PC-3 (cell line): Measurements from ENCODE around the gene FRAT1. TPM values are rescaled to one million over a fixed set of nuclear protein-coding genes. Genes with fewer than 3 reads are reported as not detected.

Source experiments
- ATAC-seq: fragments of 200-7000 bp; cut with Tn5 transposase; 2 replicates; pipeline ENCODE4 v1.9.1; 2020; ENCODE audit warnings: mild to moderate bottlenecking, moderate library complexity
- BruUV-seq: library from RNA; stranded (reverse); fragments of 400-500 nt; replicated peaks from 2 replicates; lab custom pipeline; 2021; lab: Mats Ljungman, UMichigan
- CTCF ChIA-PET: fragments of 300-600 bp; sonication (Branson Sonifier 250); formaldehyde crosslinking; loops from one replicate; lab custom pipeline; 2022; ENCODE audit warnings: antibody characterized with exemption; lab: Charles Lee
- POLR2A ChIA-PET: fragments of 300-600 bp; sonication (Branson Sonifier 250); formaldehyde crosslinking; loops from one replicate; lab custom pipeline; 2022; ENCODE audit warnings: antibody characterized with exemption; ENCODE audit not compliant: unreplicated experiment; lab: Charles Lee
- DNase-seq: peaks from one replicate; pipeline ENCODE4 v3.0.0-alpha.2; 2015
- H2AFZ ChIP-seq: fragments of 300-600 bp; sonication (generic); 2 replicates; pipeline ENCODE4 v1.6.0; 2016; ENCODE audit warnings: antibody characterized with exemption, low read length
- H3F3A ChIP-seq: fragments of 300-600 bp; sonication (generic); one replicate; pipeline ENCODE4 v1.6.0; 2017; ENCODE audit warnings: antibody characterized with exemption, low read length, control low read depth, mild to moderate bottlenecking; ENCODE audit not compliant: unreplicated experiment
- H3K27ac ChIP-seq: fragments of 300-600 bp; sonication (generic); 2 replicates; pipeline ENCODE4 v1.5.1; 2016; ENCODE audit warnings: mild to moderate bottlenecking, low read length
- H3K27me3 ChIP-seq: fragments of 300-600 bp; sonication (generic); 2 replicates; pipeline ENCODE4 v1.6.1; 2016; ENCODE audit warnings: low read length, mixed read lengths
- H3K36me3 ChIP-seq: fragments of 300-600 bp; sonication (generic); 2 replicates; pipeline ENCODE4 v1.6.1; 2016; ENCODE audit warnings: low read depth, mixed run types, low read length, mixed read lengths
- H3K4me1 ChIP-seq: fragments of 300-600 bp; sonication (generic); 2 replicates; pipeline ENCODE4 v1.5.1; 2016; ENCODE audit warnings: low read length; ENCODE audit not compliant: insufficient read depth
- H3K4me2 ChIP-seq: fragments of 300-600 bp; sonication (generic); 2 replicates; pipeline ENCODE4 v1.6.0; 2016; ENCODE audit warnings: low read length
- H3K4me3 ChIP-seq: fragments of 300-600 bp; sonication (generic); 2 replicates; pipeline ENCODE4 v1.5.1; 2016; ENCODE audit warnings: mild to moderate bottlenecking, low read length, mixed read lengths
- H3K79me2 ChIP-seq: fragments of 300-600 bp; sonication (generic); 2 replicates; pipeline ENCODE4 v1.6.1; 2017; ENCODE audit warnings: low read length, mixed read lengths
- H3K9ac ChIP-seq: fragments of 300-600 bp; sonication (generic); 2 replicates; pipeline ENCODE4 v1.6.0; 2016; ENCODE audit warnings: mild to moderate bottlenecking, low read length
- H3K9me2 ChIP-seq: fragments of 300-600 bp; sonication (generic); replicated peaks from 2 replicates; pipeline ENCODE4 v1.6.1; 2016; ENCODE audit warnings: mixed run types, low read length, mixed read lengths
- H3K9me3 ChIP-seq: fragments of 300-600 bp; sonication (generic); 2 replicates; pipeline ENCODE4 v1.6.1; 2016; ENCODE audit warnings: low read length, mixed read lengths
- H4K20me1 ChIP-seq: fragments of 300-600 bp; sonication (generic); 2 replicates; pipeline ENCODE4 v1.6.1; 2016; ENCODE audit warnings: low read length, mixed read lengths
- EZH2 ChIP-seq: fragments of 300-600 bp; sonication (generic); IDR thresholded peaks from one replicate; pipeline ENCODE4 v1.6.1; 2017; ENCODE audit warnings: antibody characterized with exemption, mild to moderate bottlenecking, low read length; ENCODE audit not compliant: unreplicated experiment
- EZH2phosphoT487 ChIP-seq: fragments of 300-600 bp; sonication (generic); IDR thresholded peaks from 2 replicates; pipeline ENCODE4 v1.6.1; 2018; ENCODE audit warnings: mild to moderate bottlenecking, antibody characterized with exemption, low read length, borderline replicate concordance
- intact Hi-C: fragments of 100-400 bp; cut with micrococcal nuclease; formaldehyde crosslinking; loops from 2 replicates; pipeline ENCODE4 v1.9.0; 2023
- total RNA-seq: library from RNA; depleted of rRNA; stranded (reverse); fragments of >200 nt; gene quantifications from 2 replicates; pipeline ENCODE4 v1.2.3, GENCODE V29; 2014
- TF ChIP-seq, protein P1 (sequence below): fragments of 300-600 bp; sonication (generic); conservative IDR thresholded peaks from 2 replicates; pipeline ENCODE4 v1.5.1; 2017; ENCODE audit warnings: antibody characterized with exemption, low read depth, mild to moderate bottlenecking, low read length

Gene FRAT1
- total RNA-seq, 1 experiment from 2014 or later = 4.1 TPM

- no peaks in the 10 kb centered on the region for H3K9me2 ChIP-seq
- BruUV-seq = TSS peak; percentile 74
- CTCF ChIA-PET = interaction anchor here (0.6 kb wide), 1 partner anchor 13 kb away, joined by 4 read pairs; no protein-coding TSS in a partner anchor
These were observed 27.5 kb upstream of the FRAT1 start for GRCh38 chr10:97291357-97292096.

DNA sequence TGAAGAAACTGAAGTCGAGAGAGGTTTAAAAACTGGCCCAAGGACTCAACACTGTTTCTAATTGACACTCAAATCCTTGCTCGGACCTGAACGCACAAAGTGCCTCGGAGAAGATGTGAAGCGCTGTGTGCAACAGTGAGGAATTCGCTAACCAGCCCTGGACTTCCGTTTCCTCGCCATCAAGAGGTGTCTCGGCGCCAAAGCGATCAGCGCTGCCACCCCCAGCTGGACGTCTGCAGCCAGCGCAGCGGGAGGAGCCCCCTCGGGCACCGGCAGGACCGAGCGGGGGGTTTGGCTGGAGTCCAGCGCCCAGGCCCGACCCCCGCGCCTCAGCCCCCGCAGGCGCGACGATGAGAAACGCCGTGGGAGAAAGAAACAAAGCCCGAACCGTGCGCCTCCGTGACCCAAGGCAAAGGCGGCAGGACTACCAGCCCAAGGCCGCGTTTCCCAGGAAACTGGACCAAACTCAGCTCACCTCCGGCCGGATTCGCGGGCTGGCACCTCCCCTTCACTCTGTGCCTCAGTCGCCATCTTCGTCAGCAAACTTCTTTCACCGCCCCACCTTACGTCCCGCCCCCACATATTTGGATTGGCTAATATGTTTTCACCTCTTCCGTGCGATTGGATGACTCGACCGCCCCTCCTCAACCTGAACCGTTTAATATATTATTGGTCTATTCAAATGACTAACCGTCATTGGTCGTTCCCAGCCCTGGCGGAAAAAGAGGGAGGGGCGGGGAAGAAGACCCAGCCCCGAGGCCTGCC lies 26.8 kb upstream of the FRAT1 start, which contains the start of gene ARHGAP19:
Gene ARHGAP19 (minus strand): TSS at position 541 of the 765 bp plus-strand sequence. CDS start 10 bp downstream, at position 531.
- peak within 1 kb of the TSS; percentile 86 for H3K4me3 ChIP-seq
- POLR2A ChIA-PET = no interaction called here
- H3K9ac ChIP-seq = peak within 1 kb of the TSS; percentile 81
- H3K27ac ChIP-seq = peak within 1 kb of the TSS; percentile 92
- no peaks in the 10 kb centered on the region for H3K9me2 ChIP-seq
- TF ChIP-seq EZH2phosphoT487 (no peak), EZH2 (no peak)
- TF ChIP-seq, protein P1, sequence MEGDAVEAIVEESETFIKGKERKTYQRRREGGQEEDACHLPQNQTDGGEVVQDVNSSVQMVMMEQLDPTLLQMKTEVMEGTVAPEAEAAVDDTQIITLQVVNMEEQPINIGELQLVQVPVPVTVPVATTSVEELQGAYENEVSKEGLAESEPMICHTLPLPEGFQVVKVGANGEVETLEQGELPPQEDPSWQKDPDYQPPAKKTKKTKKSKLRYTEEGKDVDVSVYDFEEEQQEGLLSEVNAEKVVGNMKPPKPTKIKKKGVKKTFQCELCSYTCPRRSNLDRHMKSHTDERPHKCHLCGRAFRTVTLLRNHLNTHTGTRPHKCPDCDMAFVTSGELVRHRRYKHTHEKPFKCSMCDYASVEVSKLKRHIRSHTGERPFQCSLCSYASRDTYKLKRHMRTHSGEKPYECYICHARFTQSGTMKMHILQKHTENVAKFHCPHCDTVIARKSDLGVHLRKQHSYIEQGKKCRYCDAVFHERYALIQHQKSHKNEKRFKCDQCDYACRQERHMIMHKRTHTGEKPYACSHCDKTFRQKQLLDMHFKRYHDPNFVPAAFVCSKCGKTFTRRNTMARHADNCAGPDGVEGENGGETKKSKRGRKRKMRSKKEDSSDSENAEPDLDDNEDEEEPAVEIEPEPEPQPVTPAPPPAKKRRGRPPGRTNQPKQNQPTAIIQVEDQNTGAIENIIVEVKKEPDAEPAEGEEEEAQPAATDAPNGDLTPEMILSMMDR = peak; percentile 30; the same call in 1 of the 2 replicates
- no peaks in the 10 kb centered on the region for H3K27me3 ChIP-seq
- intact Hi-C loops = loop anchor here (1.0 kb wide), 2 partner anchors 41 to 108 kb away; no protein-coding TSS in a partner anchor
- peak; percentile 93 for ATAC-seq
- H3K4me2 ChIP-seq = peak within 1 kb of the TSS; percentile 98
- H4K20me1 ChIP-seq = no peaks in the 10 kb centered on the region
- H2AFZ ChIP-seq = peak within 1 kb of the TSS; percentile 78
- DNase-seq = peak; percentile 96
- H3F3A ChIP-seq = peaks cover 5% of the 10 kb centered on the region
- no peaks in the 10 kb centered on the region; the same call in 1 of the 2 replicates for H3K4me1 ChIP-seq
- H3K36me3 ChIP-seq = no peaks in the 10 kb centered on the region
- no TSS peak for BruUV-seq
- H3K79me2 ChIP-seq = peaks cover 15% of the 10 kb centered on the region
- H3K9me3 ChIP-seq = no peaks in the 10 kb centered on the region
- CTCF ChIA-PET = no interaction called here

More at GRCh38 chr10:97291357-97292096, 27.5 kb upstream of the FRAT1 start:
- Histone ChIP-seq H3K9ac (peak overlapping the region; percentile 81), H3K4me3 (peak overlapping the region; percentile 86), H3K79me2 (peaks cover 15% of the 10 kb centered on the region), H2AFZ (peak overlapping the region; percentile 78), H3K9me3 (no peaks in the 10 kb centered on the region), H3K36me3 (no peaks in the 10 kb centered on the region), H3F3A (peaks cover 5% of the 10 kb centered on the region), H3K27ac (peak overlapping the region; percentile 92), H3K4me1 (no peaks in the 10 kb centered on the region; the same call in 1 of the 2 replicates), H3K4me2 (peak overlapping the region; percentile 98), H3K27me3 (no peaks in the 10 kb centered on the region), H4K20me1 (no peaks in the 10 kb centered on the region)
- ATAC-seq (peak; percentile 16), DNase-seq (no peak)
- POLR2A ChIA-PET = interaction anchor here (0.6 kb wide), 1 partner anchor 396 kb away, joined by 5 read pairs; no protein-coding TSS in a partner anchor
- TF ChIP-seq EZH2phosphoT487 (no peak), EZH2 (no peak)
- TF ChIP-seq, protein P1 = no peak
- intact Hi-C loops = loop anchor here (1.0 kb wide), 2 partner anchors 42 to 109 kb away; no protein-coding TSS in a partner anchor
